Measurements from ENCODE around the gene WDR6.

- TF ChIP-seq CTCF (IDR thresholded peaks at IDR 0.05; ENCODE audit: low read depth, low read length): no peak
- TF ChIP-seq POLR2A (IDR thresholded peaks at IDR 0.05; ENCODE audit: extremely low read depth, insufficient read length): no peak
Observed at GRCh38 chr3:49007771-49008528, 759 bp downstream of the WDR6 start.

All from NB4 (cell line).